Umbilical cord (tissue), 1 donor: ENCODE data around the gene RPL22. TPM values are rescaled to one million over a fixed set of nuclear protein-coding genes. Genes with fewer than 3 reads are reported as not detected.

Source experiments
- total RNA-seq: library from RNA; depleted of rRNA; stranded (reverse); fragments of >200 nt; gene quantifications from one replicate; pipeline ENCODE4 v1.2.3, GENCODE V29; 2014; ENCODE audit warnings: low replicate concordance; ENCODE audit not compliant: insufficient read depth

The RPL22 gene
- total RNA-seq, 1 donor from 2014 or later = 196 TPM

Other genes with a start within 250 kb of the RPL22 start
- 11.3 TPM for gene NPHP4, start 207.2 kb downstream of the RPL22 start, total RNA-seq
- gene KCNAB2, start 153.7 kb downstream of the RPL22 start, total RNA-seq = 4.3 TPM
- gene CHD5, start 19.3 kb downstream of the RPL22 start, total RNA-seq = 2.4 TPM
- gene RNF207, start 6.5 kb upstream of the RPL22 start, total RNA-seq = 11.1 TPM
- gene ICMT, start 36.4 kb upstream of the RPL22 start, total RNA-seq = 36.4 TPM
- gene HES3, start 44.6 kb upstream of the RPL22 start, total RNA-seq = not detected
- 17.6 TPM for gene GPR153, start 61.5 kb upstream of the RPL22 start, total RNA-seq
- 7.5 TPM for gene ACOT7, start 194.2 kb upstream of the RPL22 start, total RNA-seq
- gene HES2, start 220.3 kb upstream of the RPL22 start, total RNA-seq = 0.24 TPM
- 0.24 TPM for gene ESPN, start 225.2 kb upstream of the RPL22 start, total RNA-seq